ENCODE results near the gene AK1. TPM values are rescaled to one million over a fixed set of nuclear protein-coding genes. Genes with fewer than 3 reads are reported as not detected.
"Not testable (repeated sequence)": the region's sequence is repeated elsewhere in the genome, so short reads cannot be mapped to it uniquely, and the experiment has no call there.

AK1 gene
- polyA plus RNA-seq, 3 donors from 2014 or later: 0.12 to 1.0 TPM; not detected in 1

GRCh38 chr9:127854184-127854806, 23.2 kb downstream of the AK1 start, which contains the start of gene ENG:
TSS of gene ENG (minus strand) at chr9:127854658. CDS start at chr9:127854355, 303 bp downstream.
- Mint-ChIP-seq H3K4me3 (peak within 1 kb of the TSS; percentile 86 to 92 (median 89)), H3K27me3 (ENCODE audit: low read depth in 3 of 3) (peaks cover 0 to 2% (median 1%) of the 10 kb centered on the region in 3 donors), H3K27ac (peak within 1 kb of the TSS; percentile 88 to 95 (median 94)), H3K9me3 (peaks cover 2 to 5% (median 3%) of the 10 kb centered on the region in 6 donors), H3K36me3 (peaks cover 3 to 12% (median 3%) of the 10 kb centered on the region in 3 donors), H3K4me1 (peaks cover 51 to 54% of the 10 kb centered on the region in 2 donors)
- DNase-seq: peak in 1 of 3 donors; percentile 19

DNA sequence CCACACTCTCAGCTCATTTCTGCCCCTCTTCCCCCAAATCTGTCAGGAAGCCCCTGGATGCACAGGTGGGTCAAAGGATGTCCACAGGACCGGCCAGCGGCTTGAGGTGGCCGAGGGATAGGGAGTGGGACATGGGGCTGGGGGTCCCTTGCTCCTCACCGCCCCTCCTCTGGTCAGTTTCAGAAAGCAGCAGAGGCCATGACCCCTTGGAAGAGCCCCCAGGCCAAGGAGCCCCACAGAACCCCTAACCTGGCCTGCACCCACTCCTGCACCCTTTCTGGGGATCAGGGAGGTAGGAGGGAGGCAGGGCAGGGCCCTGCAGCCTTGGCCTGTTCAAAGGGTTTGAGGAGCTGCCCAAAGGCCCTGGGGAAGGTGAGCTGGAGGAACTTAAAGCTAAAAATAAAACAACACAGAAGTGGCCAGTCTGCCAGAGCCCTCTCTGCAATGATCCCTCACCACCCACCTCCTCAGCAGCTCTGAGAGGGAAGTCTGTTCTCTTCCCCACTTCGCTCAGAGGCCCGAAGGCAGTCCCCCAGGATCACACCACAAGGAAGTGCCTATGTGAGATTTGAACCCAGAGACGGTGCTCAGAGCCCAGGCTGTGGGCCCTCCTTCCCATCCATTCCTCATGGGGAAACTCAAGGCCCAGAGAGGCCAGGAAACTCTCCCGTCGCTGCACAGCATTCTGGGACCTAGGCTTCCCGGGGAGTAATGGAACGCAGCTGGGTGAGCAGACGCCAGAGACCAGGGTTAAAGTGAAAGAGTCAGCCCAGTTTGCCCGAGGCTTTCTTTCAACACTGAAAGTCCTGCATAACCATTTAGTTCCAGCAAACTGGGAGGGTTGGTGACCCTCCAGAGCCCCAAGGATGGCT, 23.9 kb downstream of the AK1 start:
- peaks cover 45 to 49% of the 10 kb centered on the region in 2 donors for H3K4me1 Mint-ChIP-seq
- peaks cover 7 to 20% (median 8%) of the 10 kb centered on the region in 3 donors for H3K36me3 Mint-ChIP-seq
- DNase-seq: peak in 1 of 3 donors; percentile 17
- H3K27me3 Mint-ChIP-seq (ENCODE audit: low read depth in 3 of 3): peaks cover 0 to 1% (median 0%) of the 10 kb centered on the region in 3 donors
- peaks cover 2 to 12% (median 8%) of the 10 kb centered on the region in 6 donors for H3K9me3 Mint-ChIP-seq
- peak overlapping the region; percentile 86 to 92 (median 89) for H3K4me3 Mint-ChIP-seq
- peak overlapping the region; percentile 88 to 95 (median 93) for H3K27ac Mint-ChIP-seq

DNA sequence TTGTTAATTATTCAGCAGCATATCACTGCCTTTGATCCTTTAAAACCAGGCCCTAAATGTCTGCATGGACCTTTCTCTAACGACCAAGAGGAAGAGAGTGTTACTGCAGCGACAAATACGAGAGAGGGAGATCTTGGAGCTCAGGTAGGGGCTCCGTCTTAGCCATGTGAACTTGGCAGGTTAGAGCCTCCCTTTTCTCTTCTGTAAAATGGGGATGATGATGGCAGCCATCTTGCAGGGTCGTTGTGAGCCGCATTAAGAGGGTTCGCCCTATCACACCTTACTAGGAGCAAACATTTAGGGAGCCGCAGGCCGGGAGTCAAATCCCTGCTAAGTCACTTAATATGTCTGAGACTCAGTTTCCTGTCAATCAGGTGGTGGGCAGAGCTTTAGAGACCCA, 24.6 kb downstream of the AK1 start:
- peak overlapping the region; percentile 60 to 94 (median 85) for H3K27ac Mint-ChIP-seq

GRCh38 chr9:127850286-127850830, 27.1 kb downstream of the AK1 start:
- DNase-seq: no peak
- H3K4me1 Mint-ChIP-seq: peaks cover 41 to 43% of the 10 kb centered on the region in 2 donors
- peak overlapping the region in 1 of 5 donors; percentile 12 for H3K4me3 Mint-ChIP-seq
- no peaks in the 10 kb centered on the region for H3K27me3 Mint-ChIP-seq (ENCODE audit: low read depth in 3 of 3)
- H3K9me3 Mint-ChIP-seq: peaks cover 3 to 12% (median 8%) of the 10 kb centered on the region in 6 donors
- H3K27ac Mint-ChIP-seq: peak overlapping the region in 2 of 6 donors; percentile 12 to 38
- peaks cover 7 to 22% (median 8%) of the 10 kb centered on the region in 3 donors for H3K36me3 Mint-ChIP-seq

More for the DNA sequence above, 24.6 kb downstream of the AK1 start:
- DNase-seq: no peak
- Mint-ChIP-seq H3K36me3 (peaks cover 7 to 22% (median 8%) of the 10 kb centered on the region in 3 donors), H3K4me3 (peak overlapping the region; percentile 33 to 86 (median 62)), H3K9me3 (peaks cover 3 to 12% (median 8%) of the 10 kb centered on the region in 6 donors), H3K4me1 (peaks cover 45 to 48% of the 10 kb centered on the region in 2 donors), H3K27me3 (ENCODE audit: low read depth in 3 of 3) (peaks cover 0 to 1% (median 0%) of the 10 kb centered on the region in 3 donors)

- no peak for DNase-seq
- Mint-ChIP-seq H3K4me1 (peaks cover 31 to 35% of the 10 kb centered on the region in 2 donors), H3K27me3 (ENCODE audit: low read depth in 3 of 3) (no peaks in the 10 kb centered on the region), H3K27ac (peak overlapping the region in 3 of 6 donors; percentile 32 to 67 (median 33)), H3K4me3 (no peak overlapping the region), H3K36me3 (peaks cover 7 to 22% (median 8%) of the 10 kb centered on the region in 3 donors), H3K9me3 (peaks cover 3 to 12% (median 8%) of the 10 kb centered on the region in 6 donors)
Measured at GRCh38 chr9:127848756-127849504, 28.5 kb downstream of the AK1 start.

- Mint-ChIP-seq H3K27ac (peak overlapping the region in 4 of 6 donors; percentile 49 to 58 (median 53)), H3K4me1 (peaks cover 24 to 27% of the 10 kb centered on the region in 2 donors), H3K27me3 (ENCODE audit: low read depth in 3 of 3) (no peaks in the 10 kb centered on the region), H3K9me3 (peaks cover 3 to 12% (median 8%) of the 10 kb centered on the region in 6 donors), H3K4me3 (no peak overlapping the region), H3K36me3 (peaks cover 7 to 22% (median 8%) of the 10 kb centered on the region in 3 donors)
- no peak for DNase-seq
Measured at GRCh38 chr9:127847833-127848755, 29.4 kb downstream of the AK1 start.

DNA sequence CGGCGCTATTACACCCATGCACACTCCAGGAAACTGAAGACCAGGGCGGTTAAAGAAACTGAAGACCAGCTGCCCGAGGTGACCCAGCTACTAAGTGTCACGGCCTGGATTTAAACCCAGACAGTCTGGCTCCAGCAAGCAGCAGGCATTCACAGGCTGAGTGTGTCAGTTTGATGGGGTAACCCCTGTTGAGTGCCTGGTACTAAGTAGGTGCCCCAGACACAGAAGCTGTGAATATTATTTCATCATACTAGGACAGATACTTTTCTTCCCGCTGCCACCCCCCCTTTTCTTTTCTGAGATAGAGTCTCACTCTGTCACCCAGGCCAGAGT, 30.3 kb downstream of the AK1 start:
- peak overlapping the region; percentile 49 to 80 (median 64) for H3K27ac Mint-ChIP-seq
- H3K4me3 Mint-ChIP-seq: no peak overlapping the region
- H3K27me3 Mint-ChIP-seq (ENCODE audit: low read depth in 3 of 3): no peaks in the 10 kb centered on the region
- H3K9me3 Mint-ChIP-seq: peaks cover 3 to 12% (median 8%) of the 10 kb centered on the region in 6 donors
- H3K4me1 Mint-ChIP-seq: peaks cover 15 to 18% of the 10 kb centered on the region in 2 donors
- peaks cover 7 to 20% (median 8%) of the 10 kb centered on the region in 3 donors for H3K36me3 Mint-ChIP-seq
- peak in 1 of 3 donors; percentile 25 for DNase-seq

- no peak for DNase-seq
- peaks cover 3 to 12% (median 8%) of the 10 kb centered on the region in 6 donors for H3K9me3 Mint-ChIP-seq
- H3K36me3 Mint-ChIP-seq: peaks cover 7 to 21% (median 8%) of the 10 kb centered on the region in 3 donors
- no peak overlapping the region for H3K4me3 Mint-ChIP-seq
- H3K4me1 Mint-ChIP-seq: peaks cover 9 to 12% of the 10 kb centered on the region in 2 donors
- H3K27me3 Mint-ChIP-seq (ENCODE audit: low read depth in 3 of 3): no peaks in the 10 kb centered on the region
- peak overlapping the region in 4 of 6 donors; percentile 49 to 80 (median 61) for H3K27ac Mint-ChIP-seq
Measured at GRCh38 chr9:127846443-127847177, 30.9 kb downstream of the AK1 start.

DNA sequence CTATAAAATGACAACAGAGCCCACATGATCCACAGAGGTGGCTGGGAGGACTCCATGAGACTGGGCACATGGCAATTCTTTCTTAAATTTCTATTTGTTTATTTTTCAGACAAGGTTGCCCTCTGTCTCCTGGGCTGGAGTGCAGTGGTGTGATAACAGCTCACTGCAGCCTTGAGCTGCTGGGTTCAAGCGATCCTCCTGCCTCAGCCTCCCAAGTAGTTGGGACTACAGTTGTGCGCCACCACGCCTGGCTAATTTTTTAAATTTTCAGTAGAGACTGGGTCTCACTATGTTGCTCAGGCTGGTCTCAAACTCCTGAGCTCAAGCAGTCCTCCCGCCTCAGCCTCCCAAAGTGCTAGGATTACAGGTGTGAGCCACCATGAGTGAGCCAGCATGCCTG, 31.9 kb downstream of the AK1 start:
- peaks cover 9 to 10% of the 10 kb centered on the region in 2 donors for H3K4me1 Mint-ChIP-seq
- not testable (repeated sequence) for H3K27ac Mint-ChIP-seq; H3K4me3 Mint-ChIP-seq; H3K27me3 Mint-ChIP-seq (ENCODE audit: low read depth in 3 of 3); DNase-seq
- peaks cover 7 to 28% (median 8%) of the 10 kb centered on the region in 3 donors for H3K36me3 Mint-ChIP-seq
- peaks cover 3 to 12% (median 8%) of the 10 kb centered on the region in 6 donors for H3K9me3 Mint-ChIP-seq

DNA sequence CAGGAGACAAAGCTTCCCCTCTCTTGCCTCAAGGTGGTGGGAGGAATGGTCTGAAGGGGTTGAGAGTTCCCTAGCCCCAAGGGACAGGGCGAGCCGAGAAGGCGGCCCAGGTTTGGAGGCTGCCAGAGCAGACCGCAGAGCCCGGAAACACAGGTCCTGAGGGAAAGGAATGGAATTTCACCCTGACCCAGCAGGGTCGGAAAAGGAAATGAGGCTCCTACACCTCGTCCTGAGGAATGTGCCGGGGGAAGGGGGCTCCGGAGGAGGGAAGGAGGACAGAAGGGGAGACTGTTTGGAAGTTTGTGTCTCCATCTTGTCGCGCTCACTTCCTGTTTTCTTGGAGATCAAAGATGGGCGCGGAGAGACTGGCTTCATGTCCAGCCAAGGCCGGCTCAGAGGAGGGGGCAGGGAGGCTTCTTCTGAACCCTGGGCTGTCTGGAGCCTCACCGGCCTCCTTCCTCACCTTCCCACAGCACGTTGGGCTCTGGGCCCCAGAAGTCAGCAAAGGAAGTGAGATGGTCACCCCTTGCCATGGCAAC, 32.6 kb downstream of the AK1 start:
- Mint-ChIP-seq H3K27ac (peak overlapping the region in 1 of 6 donors; percentile 19), H3K36me3 (peaks cover 7 to 25% (median 8%) of the 10 kb centered on the region in 3 donors), H3K4me3 (no peak overlapping the region), H3K9me3 (peaks cover 1 to 12% (median 8%) of the 10 kb centered on the region in 6 donors), H3K4me1 (peaks cover 9 to 10% of the 10 kb centered on the region in 2 donors), H3K27me3 (ENCODE audit: low read depth in 3 of 3) (no peaks in the 10 kb centered on the region)
- DNase-seq: no peak

GRCh38 chr9:127841087-127841835, 36.2 kb downstream of the AK1 start:
- Mint-ChIP-seq H3K4me3 (no peak overlapping the region), H3K27ac (peak overlapping the region in 1 of 6 donors; percentile 56), H3K27me3 (ENCODE audit: low read depth in 3 of 3) (no peaks in the 10 kb centered on the region), H3K36me3 (peaks cover 0 to 16% (median 0%) of the 10 kb centered on the region in 3 donors), H3K4me1 (no peaks in the 10 kb centered on the region), H3K9me3 (no peaks in the 10 kb centered on the region)
- DNase-seq: no peak
